A673 (cell line): ENCODE measurements around the gene EPB41L4A.

Experiments
- EZH2 ChIP-seq: fragments of 200-600 bp; sonication (generic); IDR thresholded peaks from 2 replicates; pipeline ENCODE4 v1.6.1; 2017; ENCODE audit warnings: borderline replicate concordance, low read depth, mild to moderate bottlenecking, mixed read lengths, antibody characterized with exemption, low read length; ENCODE audit not compliant: poor library complexity, severe bottlenecking
- TF ChIP-seq, protein P1 (sequence below): fragments of 300-800, 200-600 bp; sonication (generic); conservative IDR thresholded peaks from 2 replicates; pipeline ENCODE4 v1.5.1; 2017; ENCODE audit warnings: low read depth, mild to moderate bottlenecking, antibody characterized with exemption, low read length, moderate library complexity, mixed read lengths

- TF ChIP-seq, protein P1, sequence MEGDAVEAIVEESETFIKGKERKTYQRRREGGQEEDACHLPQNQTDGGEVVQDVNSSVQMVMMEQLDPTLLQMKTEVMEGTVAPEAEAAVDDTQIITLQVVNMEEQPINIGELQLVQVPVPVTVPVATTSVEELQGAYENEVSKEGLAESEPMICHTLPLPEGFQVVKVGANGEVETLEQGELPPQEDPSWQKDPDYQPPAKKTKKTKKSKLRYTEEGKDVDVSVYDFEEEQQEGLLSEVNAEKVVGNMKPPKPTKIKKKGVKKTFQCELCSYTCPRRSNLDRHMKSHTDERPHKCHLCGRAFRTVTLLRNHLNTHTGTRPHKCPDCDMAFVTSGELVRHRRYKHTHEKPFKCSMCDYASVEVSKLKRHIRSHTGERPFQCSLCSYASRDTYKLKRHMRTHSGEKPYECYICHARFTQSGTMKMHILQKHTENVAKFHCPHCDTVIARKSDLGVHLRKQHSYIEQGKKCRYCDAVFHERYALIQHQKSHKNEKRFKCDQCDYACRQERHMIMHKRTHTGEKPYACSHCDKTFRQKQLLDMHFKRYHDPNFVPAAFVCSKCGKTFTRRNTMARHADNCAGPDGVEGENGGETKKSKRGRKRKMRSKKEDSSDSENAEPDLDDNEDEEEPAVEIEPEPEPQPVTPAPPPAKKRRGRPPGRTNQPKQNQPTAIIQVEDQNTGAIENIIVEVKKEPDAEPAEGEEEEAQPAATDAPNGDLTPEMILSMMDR = no peak
- no peak for TF ChIP-seq EZH2
Measured at GRCh38 chr5:112372543-112372942, 46.5 kb downstream of the EPB41L4A start.
